K562 (cell line): ENCODE measurements around the gene OAT. TPM values are rescaled to one million over a fixed set of nuclear protein-coding genes. Genes with fewer than 3 reads are reported as not detected.

Source experiments
- ATAC-seq: fragments of 200-7000 bp; cut with Tn5 transposase; 3 replicates; pipeline ENCODE4 v1.9.1; 2020; ENCODE audit warnings: moderate library complexity
- BruUV-seq: library from RNA; stranded (reverse); fragments of 400-500 nt; replicated peaks from 2 replicates; lab custom pipeline; 2021; lab: Mats Ljungman, UMichigan
- CTCF ChIA-PET: fragments of 300-600 bp; formaldehyde crosslinking; extraction: SDS; loops from one replicate; lab custom pipeline; 2021; ENCODE audit warnings: low intra/inter-chr PET ratio; lab: Yijun Ruan, JAX
- POLR2A ChIA-PET: fragments of 300-600, 350-650 bp; sonication (Branson Sonifier 250); formaldehyde crosslinking; extraction: SDS; loops from one replicate; lab custom pipeline; 2021; ENCODE audit warnings: antibody characterized with exemption, inconsistent platforms; lab: Yijun Ruan, JAX
- DNase-seq, 4 experiments: peaks; one replicate each; pipeline versions ENCODE4 v3.0.0 to v3.0.0-alpha.2; 2011 to 2018; ENCODE audit warnings: low spot score in 3 of 4, mixed read lengths in 3 of 4; ENCODE audit errors: extremely low read depth in 1 of 4
- FAIRE-seq: peaks from 2 replicates; lab custom pipeline; 2011; peaks lifted over from hg19 to GRCh38; lab: Jason Lieb, UNC
- H2AFZ ChIP-seq: 2 replicates; pipeline ENCODE4 v1.6.0; 2011; ENCODE audit warnings: low read depth, low read length, control low read depth, inconsistent platforms
- H3K27ac ChIP-seq: fragments of 200-600 bp; 3 replicates; pipeline ENCODE4 v1.8.0; 2011; ENCODE audit warnings: low read depth, mild to moderate bottlenecking, control low read depth, inconsistent platforms, low read length, moderate library complexity, mixed read lengths; ENCODE audit errors: extremely low read depth
- H3K27me3 ChIP-seq, 2 experiments: fragments of 300-600 bp in 1 of 2; 2 replicates in 1 of 2; 3 replicates in 1 of 2; pipeline versions ENCODE4 v1.6.0 to v1.8.0; 2011; ENCODE audit warnings: inconsistent platforms in 2 of 2, low read length in 2 of 2, mild to moderate bottlenecking in 1 of 2, mixed read lengths in 1 of 2, moderate library complexity in 1 of 2; ENCODE audit not compliant: control insufficient read depth in 2 of 2, insufficient read depth in 2 of 2
- H3K36me3 ChIP-seq: fragments of 300-600 bp; 3 replicates; pipeline ENCODE4 v1.8.0; 2011; ENCODE audit warnings: mild to moderate bottlenecking, low read length, inconsistent platforms; ENCODE audit not compliant: control insufficient read depth, insufficient read depth
- H3K4me1 ChIP-seq, 2 experiments: fragments of 200-600 bp in 1 of 2; replicated peaks in 1 of 2; 2 replicates in 1 of 2; 3 replicates in 1 of 2; pipeline versions ENCODE4 v1.5.1 to v1.8.0; 2011; ENCODE audit warnings: inconsistent platforms in 2 of 2, low read length in 2 of 2, mild to moderate bottlenecking in 1 of 2, mixed read lengths in 1 of 2, moderate library complexity in 1 of 2; ENCODE audit not compliant: control insufficient read depth in 2 of 2, insufficient read depth in 2 of 2
- H3K4me2 ChIP-seq: 2 replicates; pipeline ENCODE4 v1.6.1; 2011; ENCODE audit warnings: low read length, control low read depth, inconsistent platforms, mixed read lengths; ENCODE audit not compliant: insufficient read depth
- H3K4me3 ChIP-seq: fragments of 200-600 bp; sonication (generic), shearing (Covaris generic); 2 replicates; pipeline ENCODE4 v1.5.1; 2016; ENCODE audit warnings: control low read depth, inconsistent platforms
- H3K79me2 ChIP-seq: fragments of 200-600 bp; 3 replicates; pipeline ENCODE4 v1.8.0; 2011; ENCODE audit warnings: low read length, inconsistent platforms; ENCODE audit not compliant: control insufficient read depth, insufficient read depth
- H3K9ac ChIP-seq, 2 experiments: 2 replicates each; pipeline versions ENCODE4 v1.6.0 to v1.6.1; 2011; ENCODE audit warnings: low read depth in 2 of 2, low read length in 2 of 2, control low read depth in 1 of 2, inconsistent platforms in 1 of 2, mild to moderate bottlenecking in 1 of 2, mixed read lengths in 1 of 2; ENCODE audit not compliant: insufficient read depth in 1 of 2
- H3K9me1 ChIP-seq: one replicate; pipeline ENCODE4 v1.6.0; 2011; ENCODE audit warnings: inconsistent platforms, mild to moderate bottlenecking, low read length, moderate library complexity; ENCODE audit not compliant: control insufficient read depth, insufficient read depth
- H3K9me3 ChIP-seq: replicated peaks from 2 replicates; pipeline ENCODE4 v1.5.1; 2011; ENCODE audit warnings: low read depth, low read length, inconsistent platforms; ENCODE audit not compliant: control insufficient read depth, insufficient read depth
- H4K20me1 ChIP-seq: replicated peaks from 2 replicates; pipeline ENCODE4 v1.6.1; 2011; ENCODE audit warnings: low read length, inconsistent platforms, mixed read lengths; ENCODE audit not compliant: control insufficient read depth, insufficient read depth
- ARID1B ChIP-seq: fragments of 450-650 bp; IDR thresholded peaks from 2 replicates; pipeline ENCODE4 v1.6.1; 2016; ENCODE audit warnings: antibody characterized with exemption, mild to moderate bottlenecking, inconsistent platforms
- CBFA2T2 ChIP-seq: fragments of 450-650 bp; conservative IDR thresholded peaks from 2 replicates; pipeline ENCODE4 v1.6.1; 2017; ENCODE audit warnings: mild to moderate bottlenecking
- CBFA2T3 ChIP-seq: fragments of 450-650 bp; IDR thresholded peaks from 2 replicates; pipeline ENCODE4 v1.6.1; 2017
- CEBPB ChIP-seq: fragments of 450-650 bp; IDR thresholded peaks from 2 replicates; pipeline ENCODE4 v1.6.1; 2016; ENCODE audit warnings: missing genetic modification characterization, missing compliant biosample characterization
- DPF2 ChIP-seq: fragments of 450-650 bp; IDR thresholded peaks from 2 replicates; pipeline ENCODE4 v1.6.1; 2016
- EP300 ChIP-seq: IDR thresholded peaks from 2 replicates; pipeline ENCODE4 v1.6.1; 2012; ENCODE audit warnings: low read length, improper control_type of control experiment
- ERF ChIP-seq: fragments of 450-650 bp; formaldehyde crosslinking; IDR thresholded peaks from 2 replicates; pipeline ENCODE4 v1.4.0; 2020; ENCODE audit warnings: mild to moderate bottlenecking, mixed read lengths
- FOXM1 ChIP-seq, 2 experiments: fragments of 450-650 bp in 1 of 2; sonication (generic) in 1 of 2; formaldehyde crosslinking in 1 of 2; IDR thresholded peaks; 2 replicates each; pipeline versions ENCODE4 v1.6.1 to v1.9.0; 2017 to 2022; ENCODE audit warnings: low read depth in 2 of 2, mild to moderate bottlenecking in 2 of 2, missing genetic modification reagents in 1 of 2, moderate library complexity in 1 of 2
- KDM1A ChIP-seq, 2 experiments: fragments of 450-650 bp; IDR thresholded peaks; 2 replicates each; pipeline ENCODE4 v1.6.1; 2016; ENCODE audit warnings: mild to moderate bottlenecking in 2 of 2
- KLF16 ChIP-seq: IDR thresholded peaks from 2 replicates; pipeline ENCODE4 v1.6.1; 2016; ENCODE audit warnings: antibody characterized with exemption
- MTA2 ChIP-seq: fragments of 450-650 bp; IDR thresholded peaks from 2 replicates; pipeline ENCODE4 v1.6.1; 2016; ENCODE audit warnings: low read depth
- NCOR1 ChIP-seq: fragments of 450-650 bp; IDR thresholded peaks from 2 replicates; pipeline ENCODE4 v1.6.1; 2016; ENCODE audit warnings: mild to moderate bottlenecking, moderate library complexity
- NFIC ChIP-seq: fragments of 450-650 bp; IDR thresholded peaks from 2 replicates; pipeline ENCODE4 v1.6.1; 2017; ENCODE audit warnings: mild to moderate bottlenecking, inconsistent platforms
- PML ChIP-seq: IDR thresholded peaks from 2 replicates; pipeline ENCODE4 v1.6.1; 2012; ENCODE audit warnings: low read length, inconsistent platforms
- RCOR1 ChIP-seq, 2 experiments: IDR thresholded peaks; 2 replicates each; pipeline ENCODE4 v1.6.1; 2012; ENCODE audit warnings: low read depth in 2 of 2, low read length in 2 of 2, borderline replicate concordance in 1 of 2, improper control_type of control experiment in 1 of 2
- RFX5 ChIP-seq: IDR thresholded peaks from 2 replicates; pipeline ENCODE4 v1.6.1; 2011; ENCODE audit warnings: low read depth, mild to moderate bottlenecking, improper control_type of control experiment, low read length
- SMARCA4 ChIP-seq: fragments of 450-650 bp; IDR thresholded peaks from 2 replicates; pipeline ENCODE4 v1.6.1; 2016
- SNRNP70 ChIP-seq: fragments of 200-400 bp; formaldehyde crosslinking; optimal IDR thresholded peaks from 2 replicates; pipeline ENCODE3; 2017; ENCODE audit warnings: low read depth, low read length
- SOX6 ChIP-seq: fragments of 450-650 bp; IDR thresholded peaks from 2 replicates; pipeline ENCODE4 v1.6.1; 2014; ENCODE audit warnings: mild to moderate bottlenecking
- STAT5A ChIP-seq: IDR thresholded peaks from 2 replicates; pipeline ENCODE4 v1.6.1; 2012; ENCODE audit warnings: low read length, inconsistent platforms, borderline replicate concordance
- TAL1 ChIP-seq: fragments of 450-650 bp; IDR thresholded peaks from 2 replicates; pipeline ENCODE4 v1.6.1; 2016; ENCODE audit warnings: mild to moderate bottlenecking
- TBL1XR1 ChIP-seq, 2 experiments: IDR thresholded peaks; 2 replicates each; pipeline ENCODE4 v1.6.1; 2012; ENCODE audit warnings: improper control_type of control experiment in 2 of 2, low read length in 2 of 2, mild to moderate bottlenecking in 1 of 2
- TCF3 ChIP-seq: sonication (generic); formaldehyde crosslinking; IDR thresholded peaks from 2 replicates; pipeline ENCODE4 v1.4.0; 2020; ENCODE audit warnings: mild to moderate bottlenecking, missing genetic modification reagents
- TEAD4 ChIP-seq, 2 experiments: sonication (generic) in 1 of 2; formaldehyde crosslinking in 1 of 2; IDR thresholded peaks; 2 replicates each; pipeline versions ENCODE4 v1.6.1 to v1.8.0; 2012 to 2022; ENCODE audit warnings: borderline replicate concordance in 1 of 2, inconsistent platforms in 1 of 2, low read length in 1 of 2, mild to moderate bottlenecking in 1 of 2, missing genetic modification reagents in 1 of 2
- TRIM24 ChIP-seq, 2 experiments: fragments of 450-650 bp; IDR thresholded peaks; 2 replicates each; pipeline ENCODE4 v1.6.1; 2016
- ZKSCAN3 ChIP-seq: fragments of 250-450 bp; sonication (Bioruptor Pico); IDR thresholded peaks from 2 replicates; pipeline ENCODE4 v1.4.0; 2020
- ZNF384 ChIP-seq: IDR thresholded peaks from 2 replicates; pipeline ENCODE4 v1.6.1; 2012; ENCODE audit warnings: low read depth, low read length, improper control_type of control experiment
- ZNF75A ChIP-seq: fragments of 450-650 bp; formaldehyde crosslinking; IDR thresholded peaks from 2 replicates; pipeline ENCODE4 v1.4.0; 2020; ENCODE audit warnings: mild to moderate bottlenecking
- WGBS: fragments of 100-300 bp; shearing (Covaris generic); methylation state at CpG from one replicate; pipeline ENCODE4 v1.1.6; 2016; ENCODE audit warnings: low coverage, mixed read lengths; ENCODE audit not compliant: insufficient coverage; ENCODE audit errors: missing lambda C conversion rate; 5-methylcytosine and 5-hydroxymethylcytosine counted together
- in situ Hi-C: fragments of 300-500 bp; cut with MboI; formaldehyde crosslinking; loops from 4 replicates; pipeline ENCODE4 v1.15.0; 2018; ENCODE audit warnings: inconsistent platforms, mixed read lengths
- intact Hi-C: fragments of 100-400 bp; cut with micrococcal nuclease; formaldehyde crosslinking; loops from 2 replicates; pipeline ENCODE4 v1.14.2; 2022
- polyA plus RNA-seq, 8 experiments: library from polyadenylated mRNA; depleted of rRNA in 4 of 8; stranded (reverse) in 5 of 8; unstranded in 3 of 8; fragments of >200 nt; fragmentation: Nextera tagmentation in 2 of 8; fragmentation: Illumina TruSeq in 1 of 8; extraction: Ambion mirVana in 2 of 8; extraction: Trizol in 1 of 8; gene quantifications; 2 replicates each; pipeline versions ENCODE4 v1.2.1 to v1.2.3, GENCODE V29; 2011 to 2014; ENCODE audit warnings: inconsistent platforms in 1 of 8, missing spikeins in 1 of 8
- total RNA-seq, 7 experiments: library from RNA; depleted of rRNA in 6 of 7; stranded (reverse); fragments of >200 nt in 6 of 7; fragmentation: Illumina TruSeq in 2 of 7; extraction: Trizol in 2 of 7; gene quantifications; 2 replicates each; pipeline versions ENCODE4 v1.2.1 to v1.2.3, GENCODE V29; 2011 to 2021; ENCODE audit warnings: low replicate concordance in 1 of 7

OAT gene
- total and polyA plus RNA-seq, 9 of the 15 experiments (the other 6 are each of a cell fraction or from before 2014, with no cell fraction given), result 100 to 312 (median 163) TPM

DNA sequence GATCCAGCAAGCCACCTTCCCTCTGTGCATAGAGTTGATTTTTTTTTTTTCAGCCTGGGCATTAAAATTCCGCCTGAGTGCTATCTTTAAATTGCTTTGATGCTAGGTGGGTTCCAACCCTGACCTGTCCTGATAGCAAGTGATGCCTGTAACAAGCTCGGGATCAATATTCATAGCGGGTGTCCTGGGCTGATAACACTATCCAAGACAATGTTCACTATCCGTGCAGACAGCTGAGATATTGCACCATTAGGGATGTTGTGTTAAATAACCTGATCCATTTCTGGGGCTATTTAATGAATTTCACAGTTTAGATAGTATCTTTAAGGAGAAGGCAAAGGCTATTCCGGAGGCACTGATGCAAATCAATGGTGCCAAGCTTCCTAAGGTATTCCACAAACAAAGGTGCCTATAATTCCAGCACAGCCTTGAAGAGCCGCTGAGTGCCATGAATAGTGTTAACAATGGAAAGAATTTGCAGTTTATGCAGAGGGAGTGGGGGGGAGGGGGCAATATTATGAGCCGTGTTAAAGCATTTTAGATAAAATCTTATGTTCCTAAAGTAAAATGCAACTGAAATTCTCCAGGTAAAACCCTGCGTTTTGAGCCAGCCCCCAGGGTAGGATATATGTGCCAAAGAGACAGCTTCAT is 35.4 kb upstream of the OAT start:
- Histone ChIP-seq H3K9me3 (no peaks in the 10 kb centered on the region), H3K9me1 (no peaks in the 10 kb centered on the region), H4K20me1 (no peaks in the 10 kb centered on the region), H3K9ac (no peak overlapping the region), H3K79me2 (no peaks in the 10 kb centered on the region), H3K36me3 (no peaks in the 10 kb centered on the region), H3K4me2 (no peak overlapping the region; the same call in 1 of the 2 replicates), H3K4me1 (peaks cover 0 to 15% of the 10 kb centered on the region in 2 experiments; a peak in 4 of 5 replicates), H2AFZ (0 out of 2 replicates have a peak overlapping the region, but pooled peaks have one; percentile 23), H3K27ac (no peak overlapping the region), H3K4me3 (no peak overlapping the region), H3K27me3 (no peaks in the 10 kb centered on the region)
- 4% methylated on average over 8 of the region's 8 CpGs for WGBS
- DNase-seq (peak; percentile 21 to 62 (median 56)), ATAC-seq (peak; percentile 45; the same call in 2 of the 3 replicates), FAIRE-seq (no peak)
- no TSS peak for BruUV-seq
- CTCF ChIA-PET, result no interaction called here
- in situ Hi-C loops (no loop called here), intact Hi-C loops (no loop called here)
- POLR2A ChIA-PET, result interaction anchor here (0.7 to 1.0 kb wide), 2 partner anchors 35 to 61 kb away, joined by 3 read pairs; partner anchors contain the start of gene OAT
- peak; percentile 91 for TF ChIP-seq CBFA2T3
- peak; percentile 58; the same call in 1 of the 2 replicates for TF ChIP-seq STAT5A
- TF ChIP-seq TBL1XR1 (IDR thresholded peaks at IDR 0.05; ENCODE audit: low read length in 2 of 2), result peak in 1 of 2 experiments; percentile 16; a peak in 1 of 4 replicates
- TF ChIP-seq KDM1A (IDR thresholded peaks at IDR 0.05), result peak; percentile 15 to 26; a peak in 1 of 4 replicates
- 0 out of 4 replicates have a peak, but pooled peaks of 1 of the 2 experiments have one; percentile 17 for TF ChIP-seq RCOR1 (IDR thresholded peaks at IDR 0.05; ENCODE audit: borderline replicate concordance in 1 of 2, low read depth in 2 of 2, low read length in 2 of 2)
- peak; percentile 22; the same call in 1 of the 2 replicates for TF ChIP-seq ZNF384
- peak; percentile 59; the same call in 1 of the 2 replicates for TF ChIP-seq PML
- TF ChIP-seq ARID1B, result peak; percentile 87
- TF ChIP-seq SMARCA4, result peak; percentile 29; the same call in 1 of the 2 replicates
- TF ChIP-seq SNRNP70, result no peak
- peak; percentile 54 for TF ChIP-seq NFIC
- peak; percentile 86 for TF ChIP-seq TAL1
- no peak for TF ChIP-seq ZNF75A (CRISPR knock-in tag)
- no peak for TF ChIP-seq ZKSCAN3 (CRISPR knock-in tag)
- TF ChIP-seq TRIM24 (IDR thresholded peaks at IDR 0.05), result peak; percentile 32 to 58; a peak in 3 of 4 replicates
- peak; percentile 79 for TF ChIP-seq KLF16
- TF ChIP-seq DPF2, result peak; percentile 73
- TF ChIP-seq RFX5, result no peak
- TF ChIP-seq CBFA2T2, result peak; percentile 86
- TF ChIP-seq CEBPB (tag), result peak; percentile 72
- no peak for TF ChIP-seq ERF
- TF ChIP-seq SOX6, result peak; percentile 67; the same call in 1 of the 2 replicates
- TF ChIP-seq NCOR1, result peak; percentile 65; the same call in 1 of the 2 replicates
- peak; percentile 63; the same call in 1 of the 2 replicates for TF ChIP-seq MTA2
- peak; percentile 64 for TF ChIP-seq EP300
- peak; percentile 47; the same call in 1 of the 2 replicates for TF ChIP-seq FOXM1 (IDR thresholded peaks at IDR 0.05; ENCODE audit: low read depth)
- TF ChIP-seq FOXM1 (CRISPR knock-in tag; IDR thresholded peaks at IDR 0.05; ENCODE audit: low read depth), result no peak
- TF ChIP-seq TCF3 (CRISPR knock-in tag), result peak; percentile 87
- TF ChIP-seq TEAD4 (IDR thresholded peaks at IDR 0.05; ENCODE audit: low read length), result peak; percentile 89
- TF ChIP-seq TEAD4 (CRISPR knock-in tag; IDR thresholded peaks at IDR 0.05; ENCODE audit: borderline replicate concordance), result no peak
